WERI-Rb-1 (cell line): Measurements from ENCODE around the gene CDC42EP4.

Experiments
- DNase-seq: peaks from one replicate; pipeline ENCODE4 v3.0.0-alpha.2; 2020
- H3K27ac ChIP-seq: fragments of 250-450 bp; sonication (Bioruptor Pico); 2 replicates; pipeline ENCODE4 v1.5.1; 2020; ENCODE audit warnings: mild to moderate bottlenecking, moderate library complexity
- H3K27me3 ChIP-seq: fragments of 250-450 bp; sonication (Bioruptor Pico); 2 replicates; pipeline ENCODE4 v1.5.1; 2021; ENCODE audit warnings: mild to moderate bottlenecking, low read depth, moderate library complexity; ENCODE audit not compliant: insufficient read depth, severe bottlenecking
- H3K36me3 ChIP-seq: fragments of 250-450 bp; sonication (Bioruptor Pico); 2 replicates; pipeline ENCODE4 v1.5.1; 2020; ENCODE audit warnings: mild to moderate bottlenecking, moderate library complexity
- H3K4me3 ChIP-seq: 2 replicates; pipeline ENCODE4 v1.5.1; 2011; ENCODE audit warnings: low read depth, mild to moderate bottlenecking, control low read depth, low read length
- H3K9me3 ChIP-seq: fragments of 250-450 bp; sonication (Bioruptor Pico); 2 replicates; pipeline ENCODE4 v1.5.1; 2021; ENCODE audit warnings: mild to moderate bottlenecking, moderate library complexity; ENCODE audit not compliant: severe bottlenecking
- CTCF ChIP-seq: IDR thresholded peaks from 2 replicates; pipeline ENCODE4 v1.5.1; 2011; ENCODE audit warnings: low read depth, mild to moderate bottlenecking, control low read depth, inconsistent platforms, low read length

CDC42EP4 gene

DNA sequence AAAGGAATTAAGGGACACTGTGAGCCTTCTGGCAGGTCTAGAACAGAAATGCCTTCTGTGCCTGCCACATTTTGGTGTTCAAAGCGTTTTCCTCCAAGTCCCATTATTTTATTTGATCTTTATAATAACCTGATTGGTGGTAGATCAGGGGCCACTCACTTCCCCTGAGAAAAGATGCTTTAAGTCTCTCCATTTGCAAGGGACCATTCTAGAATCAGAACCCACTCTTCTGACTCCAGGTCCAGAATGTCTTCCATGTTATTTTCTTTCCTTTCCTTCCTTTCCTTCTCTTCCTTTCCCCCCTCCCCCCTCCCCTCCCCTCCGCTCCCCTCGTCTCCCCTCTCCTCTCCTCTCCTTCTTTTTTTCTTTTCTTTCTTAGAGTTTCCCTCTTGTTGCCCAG is 19.3 kb upstream of the CDC42EP4 start:
- no peak for DNase-seq
- Histone ChIP-seq H3K9me3 (no peaks in the 10 kb centered on the region), H3K27me3 (no peaks in the 10 kb centered on the region), H3K27ac (no peak overlapping the region), H3K4me3 (no peak overlapping the region), H3K36me3 (no peaks in the 10 kb centered on the region)
- TF ChIP-seq CTCF = no peak

- H3K27me3 ChIP-seq = no peaks in the 10 kb centered on the region
- H3K36me3 ChIP-seq = no peaks in the 10 kb centered on the region
- no peak overlapping the region for H3K4me3 ChIP-seq
- H3K27ac ChIP-seq = no peak overlapping the region
- DNase-seq = no peak
- no peak for TF ChIP-seq CTCF
- no peaks in the 10 kb centered on the region for H3K9me3 ChIP-seq
Measured at GRCh38 chr17:73327676-73328075, 15.9 kb upstream of the CDC42EP4 start.

GRCh38 chr17:73325527-73325842 is 13.7 kb upstream of the CDC42EP4 start:
- Histone ChIP-seq H3K4me3 (no peak overlapping the region), H3K36me3 (no peaks in the 10 kb centered on the region), H3K9me3 (no peaks in the 10 kb centered on the region), H3K27me3 (no peaks in the 10 kb centered on the region), H3K27ac (no peak overlapping the region)
- TF ChIP-seq CTCF = no peak
- no peak for DNase-seq

DNA sequence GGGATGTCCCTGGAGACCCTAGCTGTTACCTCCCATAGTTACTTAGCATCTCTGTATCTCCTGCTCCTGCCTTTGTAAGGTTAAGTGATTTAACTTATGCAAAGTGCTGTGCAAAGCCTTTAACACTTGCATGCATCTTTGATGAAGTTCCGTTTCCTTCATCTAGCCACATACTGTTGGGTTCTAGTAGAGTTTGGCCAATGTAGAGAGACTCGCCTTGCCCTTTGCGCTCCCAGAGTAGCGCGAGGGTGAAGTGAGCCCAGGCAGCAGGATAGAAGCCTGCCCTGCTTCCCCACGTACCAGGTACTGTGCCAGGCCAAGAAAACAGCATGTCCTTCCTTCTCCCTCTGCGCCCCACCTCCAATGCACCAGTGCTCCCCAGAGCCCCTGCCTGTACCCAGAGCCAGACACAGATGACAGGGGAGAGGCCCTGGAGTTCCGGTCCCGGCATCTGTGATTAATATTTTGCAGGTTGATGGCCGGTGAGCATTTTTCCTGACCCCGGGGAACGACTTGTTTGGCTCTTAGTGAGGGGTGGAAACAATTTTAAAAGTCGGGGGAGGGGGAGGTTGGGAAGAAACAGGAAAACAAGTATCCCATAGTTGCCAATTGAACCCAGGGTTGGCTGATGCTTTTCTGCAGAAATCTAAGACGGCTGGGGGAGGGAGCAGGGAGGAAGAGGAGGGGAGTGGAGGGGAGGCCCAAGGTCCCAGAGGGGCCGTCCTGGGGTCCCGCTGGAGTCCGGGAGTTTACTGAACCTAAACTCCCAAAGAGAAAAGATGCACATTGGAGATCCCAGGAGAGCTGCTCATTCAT is 13.1 kb upstream of the CDC42EP4 start:
- Histone ChIP-seq H3K27ac (no peak overlapping the region), H3K27me3 (no peaks in the 10 kb centered on the region), H3K9me3 (no peaks in the 10 kb centered on the region), H3K4me3 (no peak overlapping the region), H3K36me3 (no peaks in the 10 kb centered on the region)
- TF ChIP-seq CTCF = no peak
- DNase-seq = no peak

DNA sequence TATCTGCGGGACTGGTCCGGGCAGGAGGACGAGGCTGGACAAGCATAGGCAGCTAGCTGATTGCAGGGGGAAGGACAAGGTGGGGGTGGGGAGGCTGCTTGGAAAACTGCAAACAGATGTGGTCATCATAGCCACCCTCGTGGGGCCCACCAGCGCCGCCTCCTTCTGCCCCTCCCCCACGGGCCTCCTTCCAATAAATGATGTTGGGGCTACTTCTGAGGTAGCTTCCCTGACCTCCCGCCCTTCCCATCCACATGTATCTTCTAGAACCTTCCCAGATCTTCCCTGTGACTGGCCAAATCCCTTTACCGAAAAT is 12.3 kb upstream of the CDC42EP4 start:
- no peaks in the 10 kb centered on the region for H3K9me3 ChIP-seq
- H3K27ac ChIP-seq = no peak overlapping the region
- no peaks in the 10 kb centered on the region for H3K36me3 ChIP-seq
- no peaks in the 10 kb centered on the region for H3K27me3 ChIP-seq
- H3K4me3 ChIP-seq = no peak overlapping the region
- no peak for DNase-seq
- no peak for TF ChIP-seq CTCF
